ENCODE data around the gene STUM. TPM values are rescaled to one million over a fixed set of nuclear protein-coding genes. Genes with fewer than 3 reads are reported as not detected.

Gene STUM
- polyA plus RNA-seq, 1 donor = 13.5 TPM

- no peak for DNase-seq (ENCODE audit: low read depth)
Measured at GRCh38 chr1:226560243-226560642, 11.7 kb downstream of the STUM start.

GRCh38 chr1:226562989-226563388 is 14.4 kb downstream of the STUM start:
- DNase-seq (ENCODE audit: low read depth) = no peak

DNA sequence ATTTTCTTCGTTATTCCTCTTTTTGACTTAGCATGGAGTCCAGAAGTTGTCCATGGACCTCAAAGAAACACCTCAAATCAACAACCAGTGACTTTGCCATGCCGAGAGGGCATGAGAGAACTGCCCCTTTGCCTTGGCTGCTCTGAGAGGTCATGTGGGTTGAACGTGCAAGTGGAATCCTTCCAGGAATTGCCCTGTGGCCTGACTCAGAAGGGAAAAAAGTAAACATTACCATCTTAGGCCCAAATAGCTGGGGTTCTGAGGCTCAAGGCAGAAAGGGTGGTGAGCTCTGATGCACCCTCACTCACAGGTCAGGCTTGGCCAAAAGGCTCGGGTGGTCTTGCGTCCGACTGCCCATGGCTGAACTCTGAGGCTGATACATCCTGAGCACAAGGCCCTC is 15.1 kb downstream of the STUM start:
- no peak for DNase-seq (ENCODE audit: low read depth)

- DNase-seq (ENCODE audit: low read depth) = no peak
Measured at GRCh38 chr1:226565476-226565875, 16.9 kb downstream of the STUM start.

DNA sequence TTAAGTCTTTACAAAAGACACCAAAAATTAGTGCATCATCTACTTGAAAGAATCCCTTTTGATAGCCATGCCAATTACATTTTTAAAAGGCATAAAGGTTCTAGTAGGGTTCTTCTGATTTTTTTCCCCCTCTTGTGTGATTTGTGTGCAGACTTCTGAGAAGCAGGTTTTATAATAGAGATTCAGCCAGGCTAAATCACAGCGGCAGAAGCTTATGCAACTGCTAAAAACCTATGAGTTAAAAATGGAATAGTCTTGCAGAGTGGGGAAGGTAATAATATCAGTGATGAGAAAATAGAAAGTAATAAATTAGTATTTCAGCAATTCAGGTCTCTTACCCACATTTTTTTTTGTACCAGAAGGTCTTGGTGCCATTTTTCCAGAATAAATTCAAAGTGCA is 17.7 kb downstream of the STUM start:
- DNase-seq (ENCODE audit: low read depth) = no peak

DNA sequence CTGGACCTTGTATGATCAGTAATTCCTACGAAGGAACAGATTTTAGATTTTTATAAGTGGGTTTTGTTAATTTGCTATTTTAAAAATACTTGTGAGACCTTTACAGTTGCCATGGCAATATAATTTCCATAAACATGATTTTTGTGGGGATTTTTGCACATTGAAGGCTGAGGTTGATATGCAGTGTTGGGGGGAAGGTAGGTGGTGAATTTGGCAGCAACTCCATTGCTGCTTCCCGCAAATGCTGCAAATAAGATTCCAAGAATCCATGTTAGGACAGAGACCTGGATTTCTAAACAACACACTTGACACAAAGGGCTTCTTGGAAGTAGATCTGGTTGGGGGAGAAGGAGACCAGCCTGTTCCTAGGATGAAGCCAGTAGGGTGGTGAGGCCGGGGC is 18.2 kb downstream of the STUM start:
- no peak for DNase-seq (ENCODE audit: low read depth)

GRCh38 chr1:226568077-226568831 is 19.7 kb downstream of the STUM start:
- DNase-seq (ENCODE audit: low read depth) = no peak

DNA sequence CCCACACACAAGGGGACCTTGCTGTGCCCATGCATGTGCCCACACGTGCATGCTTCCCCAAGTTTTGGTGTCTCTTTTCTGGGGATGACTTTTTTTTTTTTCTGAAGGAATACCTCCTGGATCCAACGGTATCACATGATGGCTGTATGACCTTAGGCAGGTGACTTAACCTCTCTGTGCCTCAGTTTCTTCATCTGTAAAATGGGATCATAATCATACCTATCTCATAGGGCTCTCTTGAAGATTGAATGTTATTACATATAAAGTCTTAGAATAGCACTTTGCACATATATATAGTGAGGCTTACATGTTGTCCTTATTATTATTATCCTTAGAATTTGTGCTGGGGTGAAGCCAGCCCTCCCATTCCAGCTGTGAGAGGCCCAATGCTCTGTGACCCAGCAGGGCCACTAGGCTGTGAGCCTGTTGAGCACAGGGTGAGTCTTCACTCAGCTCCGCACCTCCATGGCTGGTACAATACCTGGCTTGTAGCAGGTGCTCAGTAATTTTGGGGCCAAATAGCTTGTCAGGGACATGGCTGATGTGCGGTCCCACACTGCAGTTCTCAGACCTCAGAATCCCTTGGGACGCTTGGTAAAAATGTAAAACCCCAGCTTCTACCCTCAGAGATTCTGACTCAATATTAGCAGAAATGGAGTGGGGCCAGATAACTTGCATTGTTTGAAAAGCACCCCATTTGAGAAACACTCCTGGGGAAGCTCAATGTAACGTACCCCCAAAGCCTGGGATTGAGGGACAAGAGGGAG is 20.6 kb downstream of the STUM start:
- no peak for DNase-seq (ENCODE audit: low read depth)

GRCh38 chr1:226569879-226570547 is 21.4 kb downstream of the STUM start:
- no peak for DNase-seq (ENCODE audit: low read depth)

DNA sequence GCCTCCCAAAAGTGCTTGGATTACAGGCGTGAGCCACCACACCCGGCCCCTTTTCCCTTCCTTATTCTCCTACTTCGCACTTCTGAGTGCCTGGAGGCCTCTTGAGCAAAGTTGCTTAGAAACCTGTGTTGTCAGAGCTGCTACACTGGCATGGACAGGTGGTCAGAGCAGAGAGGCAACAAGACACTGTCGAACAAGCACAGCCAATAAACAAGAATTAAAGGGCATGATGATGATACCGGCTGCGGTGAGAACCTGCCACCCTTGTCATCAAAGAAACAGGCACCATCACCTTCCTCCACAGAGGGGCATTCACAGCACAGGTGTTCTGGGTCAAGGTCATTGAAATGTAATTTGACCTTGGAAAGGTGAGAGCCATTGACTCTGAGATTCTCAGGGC is 23.3 kb downstream of the STUM start:
- DNase-seq (ENCODE audit: low read depth) = no peak

- no peak for DNase-seq (ENCODE audit: low read depth)
Measured at GRCh38 chr1:226572325-226572726, 23.8 kb downstream of the STUM start.

GRCh38 chr1:226574044-226574443 is 25.5 kb downstream of the STUM start:
- no peak for DNase-seq (ENCODE audit: low read depth)

DNA sequence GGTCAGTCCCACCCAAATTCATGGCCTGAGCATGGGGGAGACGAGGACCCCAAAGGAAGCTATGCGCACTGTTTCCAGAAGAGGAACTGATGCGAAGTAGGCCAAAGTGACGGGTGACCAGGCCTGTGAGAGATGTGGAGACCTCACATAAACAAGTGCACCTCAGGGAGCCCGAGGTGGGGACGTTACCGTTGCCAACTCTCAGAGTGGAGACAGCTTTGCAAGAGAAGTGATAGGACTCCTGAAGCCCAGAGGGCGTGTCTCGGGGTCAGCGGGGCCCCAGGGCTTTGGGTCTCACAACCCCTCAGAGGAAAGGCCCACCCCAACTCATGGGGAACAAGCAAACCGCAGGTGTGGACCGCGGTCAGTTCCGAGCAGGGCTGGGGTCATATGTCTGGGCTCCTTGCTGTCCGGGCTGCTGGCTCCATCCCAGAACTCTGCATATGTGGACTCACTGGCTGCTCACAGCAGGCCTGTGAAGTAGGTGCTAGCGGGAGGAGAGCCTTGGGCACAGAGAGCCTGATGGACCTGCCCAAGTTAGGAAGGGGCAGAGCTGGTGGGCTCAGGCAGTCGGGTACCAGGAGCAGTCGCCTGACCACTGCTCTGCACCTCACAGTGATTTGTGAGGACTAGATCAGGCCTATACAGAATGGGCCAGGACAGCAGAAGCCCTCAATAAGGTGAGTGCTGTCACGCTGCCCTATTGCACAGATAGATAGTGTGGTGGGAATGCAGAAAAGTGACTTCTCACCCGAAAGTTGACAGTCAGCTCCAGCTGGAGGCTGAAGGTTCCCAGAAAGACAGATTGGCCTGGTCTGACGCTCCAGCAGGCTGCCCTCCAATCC is 26.2 kb downstream of the STUM start:
- no peak for DNase-seq (ENCODE audit: low read depth)

DNA sequence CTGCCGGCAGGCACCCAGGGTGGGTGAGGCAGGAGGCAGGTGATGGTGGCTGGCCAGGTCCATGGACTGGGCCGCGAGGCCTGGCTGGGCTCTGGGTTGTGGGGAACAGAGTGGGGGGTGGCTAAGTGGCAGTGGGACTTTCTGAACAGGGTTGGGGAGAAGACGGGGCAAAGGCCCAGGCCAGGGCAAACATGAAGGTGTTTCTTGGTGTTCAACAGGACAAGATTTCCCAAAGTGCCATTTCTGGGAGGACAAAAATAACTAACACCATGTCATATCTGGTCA is 26.8 kb downstream of the STUM start:
- DNase-seq (ENCODE audit: low read depth) = no peak

DNA sequence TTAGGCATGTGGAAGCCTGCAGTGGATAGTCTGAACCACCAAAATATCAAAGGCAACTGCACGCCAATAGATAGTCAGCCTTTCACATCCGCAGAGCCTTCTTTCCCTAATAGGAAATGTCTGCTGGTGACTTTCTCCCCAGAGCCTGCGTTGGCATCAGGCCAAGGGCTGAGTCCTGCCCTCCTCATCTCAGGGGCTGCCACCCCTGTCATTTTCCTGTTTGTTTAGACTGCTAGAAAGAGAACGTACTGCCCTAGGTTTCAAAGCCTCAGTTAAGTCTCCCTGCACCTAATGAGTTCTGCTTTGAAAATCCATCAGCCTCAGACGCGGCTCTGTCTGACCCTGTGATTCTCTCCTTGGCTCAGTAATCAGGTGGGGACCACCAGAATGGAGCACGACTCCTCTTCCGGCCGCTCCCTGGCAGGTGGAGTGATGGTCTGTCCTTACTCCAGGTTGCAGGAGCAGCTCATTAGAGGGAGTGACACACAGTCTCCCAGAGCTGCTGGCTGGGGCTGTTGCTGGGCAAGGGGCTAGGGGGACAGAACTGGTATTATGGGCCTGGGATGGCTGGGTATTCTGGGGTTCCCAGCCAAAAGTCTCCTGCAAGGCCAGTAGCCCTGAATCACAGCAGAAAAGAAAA is 27.3 kb downstream of the STUM start:
- DNase-seq (ENCODE audit: low read depth) = no peak

DNA sequence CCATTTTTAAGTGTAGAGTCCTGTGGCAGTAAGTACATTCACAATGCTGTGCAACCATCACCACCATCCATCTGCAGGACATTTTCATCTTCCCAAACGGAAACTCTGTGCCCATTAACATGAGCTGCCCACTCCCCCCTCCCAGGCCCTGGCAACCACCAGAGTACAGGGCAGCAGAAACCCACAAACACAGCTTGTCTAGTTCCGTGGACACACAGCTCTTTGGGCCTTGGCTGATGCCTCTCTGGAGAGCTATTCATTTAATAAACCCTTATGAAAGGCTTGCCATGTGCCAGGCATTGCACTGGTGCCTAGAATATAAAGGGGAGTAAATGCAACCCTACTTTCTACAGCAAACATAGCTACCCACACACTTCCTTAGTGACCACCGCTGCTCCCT is 28.0 kb downstream of the STUM start:
- no peak for DNase-seq (ENCODE audit: low read depth)

DNA sequence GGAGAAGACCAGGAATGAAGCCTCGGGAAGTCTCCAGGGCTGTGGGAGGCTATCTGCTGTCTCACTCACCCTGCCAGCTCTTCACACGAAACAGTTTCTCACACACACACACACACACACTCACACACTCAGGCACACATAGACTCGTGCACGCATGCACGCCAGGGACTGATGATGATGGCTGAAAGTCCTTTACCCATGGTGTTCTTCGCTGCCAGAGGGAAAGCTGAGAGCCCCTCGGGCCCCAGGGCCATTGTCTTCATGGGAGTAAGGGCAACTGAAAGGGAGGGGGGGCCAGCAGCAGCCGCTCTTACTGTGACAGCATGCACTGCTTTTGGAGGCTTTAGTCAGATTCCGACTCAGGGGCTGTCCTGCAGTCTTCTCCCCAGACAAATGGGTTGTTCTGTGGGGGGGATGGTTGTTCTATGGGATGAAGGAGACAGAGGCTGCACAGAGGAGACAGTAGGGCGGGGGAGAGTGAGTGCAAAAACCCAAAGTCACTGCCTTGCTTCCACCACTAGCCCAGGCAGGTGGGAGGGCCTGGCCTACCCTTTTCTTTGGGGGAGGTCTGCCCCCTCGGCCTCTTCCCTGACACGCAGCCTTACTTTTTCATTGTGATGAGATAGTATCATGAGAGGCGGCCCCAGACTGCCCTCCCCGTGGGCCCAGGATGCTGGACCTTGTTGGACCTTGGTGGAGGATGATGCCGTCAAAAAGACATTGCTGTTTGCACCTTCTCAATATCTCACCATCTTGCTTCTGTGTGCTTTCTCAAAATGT is 29.0 kb downstream of the STUM start:
- DNase-seq (ENCODE audit: low read depth) = no peak

GRCh38 chr1:226578946-226579578 is 30.5 kb downstream of the STUM start:
- no peak for DNase-seq (ENCODE audit: low read depth)

DNA sequence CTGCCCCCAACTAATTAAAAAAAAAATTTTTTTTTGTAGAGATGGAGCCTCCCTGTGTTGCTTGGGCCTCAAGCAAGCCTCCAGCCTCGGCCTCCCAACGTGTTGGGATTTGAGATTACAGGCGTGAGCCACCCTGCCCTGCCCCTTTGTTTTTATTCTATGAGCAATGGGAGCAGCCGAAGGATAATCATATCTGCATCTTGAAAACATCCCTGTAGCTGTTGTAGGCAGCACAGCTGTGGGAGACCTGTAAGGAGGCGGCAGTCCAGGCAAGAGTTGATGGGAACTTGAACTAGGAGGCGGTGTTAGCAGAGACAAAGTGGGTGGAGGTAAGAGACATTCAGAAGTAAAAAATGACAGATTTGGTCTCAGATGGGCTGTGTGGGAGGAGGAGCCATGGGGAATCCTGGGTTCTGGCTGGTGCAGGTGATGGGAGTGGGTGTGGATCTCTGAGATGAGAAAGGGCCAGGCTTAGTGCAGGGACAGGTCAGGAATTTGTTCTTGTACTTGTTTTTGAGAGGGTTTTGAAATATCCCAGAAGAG is 31.3 kb downstream of the STUM start:
- DNase-seq (ENCODE audit: low read depth) = no peak

Measured in forelimb muscle (tissue), 1 donor.